NCI-H774 (cell line): ENCODE measurements around the gene ITGAE.
A peak's percentile ranks its signal among the peaks of the same experiment; 100 is the strongest.

Experiments used
- DNase-seq: peaks from one replicate; lab custom pipeline; 2025; lab: John Stamatoyannopoulos, UW

Gene ITGAE

GRCh38 chr17:3667366-3668278, 133.4 kb downstream of the ITGAE start:
- peak; percentile 2 for DNase-seq

- no peak for DNase-seq
These were observed 134.5 kb downstream of the ITGAE start for GRCh38 chr17:3666516-3666915.

- DNase-seq: no peak
These were observed 135.2 kb downstream of the ITGAE start for GRCh38 chr17:3665834-3666233.
